Psoas muscle (tissue), 8 donors: ENCODE results near the gene FARP1. TPM values are rescaled to one million over a fixed set of nuclear protein-coding genes. Genes with fewer than 3 reads are reported as not detected.

ENCODE experiments used
- ATAC-seq, 4 donors: fragments of 200-7000 bp; cut with Tn5 transposase; one replicate each; pipeline ENCODE4 v1.9.1; 2020; ENCODE audit warnings: moderate library complexity in 3 of 4, mild to moderate bottlenecking in 2 of 4
- DNase-seq, 2 donors: peaks; one replicate each; pipeline ENCODE4 v3.0.0-alpha.2; 2020
- H3K27ac ChIP-seq: fragments of 200-600 bp; one replicate; pipeline ENCODE4 v1.8.0; 2022
- H3K27me3 ChIP-seq, 3 donors: fragments of 200-600 bp in 1 of 3; one replicate each; pipeline versions ENCODE4 v1.6.1 to v1.8.0; 2013 to 2022; ENCODE audit warnings: low read length in 2 of 3, mild to moderate bottlenecking in 2 of 3, moderate library complexity in 1 of 3; ENCODE audit not compliant: insufficient read depth in 3 of 3
- H3K36me3 ChIP-seq, 2 donors: fragments of 200-600 bp in 1 of 2; one replicate each; pipeline versions ENCODE4 v1.6.1 to v1.8.0; 2013 to 2022; ENCODE audit warnings: low read depth in 1 of 2, mild to moderate bottlenecking in 1 of 2, moderate library complexity in 1 of 2; ENCODE audit not compliant: insufficient read depth in 1 of 2
- H3K4me1 ChIP-seq: fragments of 200-600 bp; one replicate; pipeline ENCODE4 v1.8.0; 2022
- H3K4me3 ChIP-seq: fragments of 200-600 bp; one replicate; pipeline ENCODE4 v1.8.0; 2022; ENCODE audit warnings: mild to moderate bottlenecking
- H3K9me3 ChIP-seq: fragments of 200-600 bp; one replicate; pipeline ENCODE4 v1.8.0; 2022
- CTCF ChIP-seq: fragments of 200-600 bp; IDR thresholded peaks from one replicate; pipeline ENCODE4 v1.8.0; 2022; ENCODE audit warnings: antibody characterized with exemption
- WGBS, 3 donors: extraction: QIAGEN DNeasy Blood & Tissue Kit; methylation state at CpG; one replicate each; pipeline versions ENCODE4 v1.1.6 to v1.1.7; 2013; 5-methylcytosine and 5-hydroxymethylcytosine counted together
- intact Hi-C, 2 donors: fragments of 100-400 bp; cut with DNase I; formaldehyde crosslinking; loops; one replicate each; pipeline versions ENCODE4 v1.11.0 to v1.14.2; 2022
- polyA plus RNA-seq, 3 donors: library from polyadenylated mRNA; stranded (reverse); fragments of 200-250 nt; gene quantifications; one replicate each; pipeline ENCODE4 v1.2.3, GENCODE V29; 2013
- total RNA-seq, 4 donors: library from RNA; stranded (reverse); fragmentation: NEBNext Ultra II Directional in 2 of 4; extraction: Animal tissue kit (Norgen Biotek cat#: 25700) in 2 of 4; gene quantifications; one replicate each; pipeline versions ENCODE4 v1.2.1 to v1.2.4, GENCODE V29; 2021 to 2023
- donor health status: healthy with polysubstance abuse.
- donor health status: DM: no; HTN: no; CAD: no; lungs with moderate emphysema.
- donor health status: Bipolar disorder and iron deficiency.
- donor health status: healthy.
- donor health status: DM: yes; HTN: yes; CAD: no.
- donor health status: DM: no; HTN: no; CAD: no.
- donor health status: DM: no; HTN: no; CAD: no.
- donor health status: DM: yes; HTN: yes; CAD: no.

Gene FARP1
- total and polyA plus RNA-seq, 7 donors = 5.7 to 19.4 (median 9.2) TPM

DNA sequence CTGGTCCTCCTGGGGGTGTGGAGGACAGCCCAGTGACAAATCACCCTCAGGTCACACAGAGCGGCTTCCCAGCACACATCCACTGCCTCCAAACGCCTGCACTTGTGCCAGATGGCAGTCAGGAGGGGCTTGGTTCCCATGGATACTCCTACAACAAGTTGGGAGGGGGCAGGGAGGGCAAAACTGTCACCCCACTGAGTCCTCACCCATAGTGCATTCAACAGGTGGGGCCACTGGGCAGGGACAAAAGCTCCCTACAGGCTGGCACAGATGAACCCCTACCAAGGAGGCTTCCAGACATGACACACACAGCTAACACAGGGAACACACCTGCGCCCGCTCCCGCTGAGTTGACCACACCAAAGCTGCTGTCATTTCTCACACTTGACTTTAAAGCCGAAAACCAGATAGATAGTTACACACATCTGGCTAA, 313.5 kb downstream of the FARP1 start:
- H3K27me3 ChIP-seq = no peaks in the 10 kb centered on the region
- H3K4me1 ChIP-seq = peaks cover 6% of the 10 kb centered on the region
- ATAC-seq (no peak), DNase-seq (no peak)
- WGBS, 3 donors = 88 to 94% (median 90%) methylated on average over 6 of the region's 6 CpGs
- H3K9me3 ChIP-seq = no peaks in the 10 kb centered on the region
- H3K36me3 ChIP-seq = peaks cover 0 to 75% of the 10 kb centered on the region in 2 donors
- no peak overlapping the region for H3K4me3 ChIP-seq
- TF ChIP-seq CTCF = no peak
- intact Hi-C loops = no loop called here
- no peak overlapping the region for H3K27ac ChIP-seq

DNA sequence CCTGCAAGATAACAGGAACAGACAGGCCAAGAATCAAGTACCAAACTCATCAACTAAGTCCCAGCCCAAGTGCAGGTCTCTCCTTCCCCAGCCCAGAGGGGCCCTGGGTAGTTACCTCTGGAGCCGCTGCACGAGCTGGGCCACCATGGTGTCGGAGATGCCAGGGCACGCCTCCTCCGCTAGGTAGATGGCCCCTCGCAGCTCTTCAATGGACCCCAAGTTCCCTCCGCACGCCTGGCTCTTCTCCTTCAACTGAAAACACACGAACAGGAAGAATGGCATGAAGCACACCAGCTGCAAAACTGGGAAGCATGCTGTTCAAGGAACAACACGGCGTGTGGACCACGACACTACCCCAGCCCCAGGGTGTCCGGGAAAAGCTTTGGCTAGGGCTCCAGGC, 314.2 kb downstream of the FARP1 start:
- H3K27ac ChIP-seq = no peak overlapping the region
- 89 to 94% (median 92%) methylated on average over 13 of the region's 13 CpGs for WGBS, 3 donors
- H3K4me1 ChIP-seq = peaks cover 6% of the 10 kb centered on the region
- no peaks in the 10 kb centered on the region for H3K9me3 ChIP-seq
- no peak for ATAC-seq
- no peak for DNase-seq
- H3K36me3 ChIP-seq = peaks cover 0 to 78% of the 10 kb centered on the region in 2 donors
- H3K27me3 ChIP-seq = no peaks in the 10 kb centered on the region
- intact Hi-C loops = no loop called here
- TF ChIP-seq CTCF = no peak
- H3K4me3 ChIP-seq = no peak overlapping the region

DNA sequence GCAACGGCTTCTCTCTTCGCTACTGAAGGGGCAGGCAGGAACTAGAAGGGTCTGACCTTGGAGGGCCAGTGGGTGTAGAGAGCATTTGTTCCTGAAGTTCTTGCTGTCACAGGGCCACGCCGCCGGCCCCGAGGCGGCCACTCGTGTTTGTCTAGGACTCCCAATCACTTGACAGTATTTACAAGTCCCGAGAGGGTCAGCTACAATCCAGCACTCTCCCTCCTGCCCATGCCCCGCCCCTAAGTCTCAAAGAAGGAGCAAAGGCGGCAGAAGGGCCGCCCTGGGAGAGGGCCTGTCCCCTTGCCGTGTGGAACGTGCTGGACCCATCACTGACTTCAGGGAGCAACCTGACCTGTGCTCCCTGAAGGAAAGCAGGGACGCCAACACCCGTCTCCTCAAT, 315.5 kb downstream of the FARP1 start:
- Histone ChIP-seq H3K4me1 (peaks cover 14% of the 10 kb centered on the region), H3K27me3 (no peaks in the 10 kb centered on the region), H3K9me3 (no peaks in the 10 kb centered on the region), H3K36me3 (peaks cover 0 to 76% of the 10 kb centered on the region in 2 donors), H3K4me3 (no peak overlapping the region), H3K27ac (no peak overlapping the region)
- intact Hi-C loops = no loop called here
- DNase-seq (no peak), ATAC-seq (no peak)
- 76 to 84% (median 80%) methylated on average over 16 of the region's 16 CpGs for WGBS, 3 donors
- TF ChIP-seq CTCF = no peak

- intact Hi-C loops = no loop called here
- Histone ChIP-seq H3K4me1 (peaks cover 16% of the 10 kb centered on the region), H3K27ac (no peak overlapping the region), H3K4me3 (no peak overlapping the region), H3K27me3 (no peaks in the 10 kb centered on the region), H3K36me3 (peaks cover 0 to 82% of the 10 kb centered on the region in 2 donors), H3K9me3 (no peaks in the 10 kb centered on the region)
- no peak for DNase-seq
- WGBS, 3 donors = 90 to 95% (median 93%) methylated on average over 18 of the region's 18 CpGs
- TF ChIP-seq CTCF = no peak
- ATAC-seq = no peak
Measured at GRCh38 chr13:98459171-98459681, 316.3 kb downstream of the FARP1 start.
